HepG2 (cell line): ENCODE results near the gene HYPK. TPM values are rescaled to one million over a fixed set of nuclear protein-coding genes. Genes with fewer than 3 reads are reported as not detected.

ENCODE experiments used
- ATAC-seq: fragments of 200-7000 bp; cut with Tn5 transposase; 3 replicates; pipeline ENCODE4 v1.9.1; 2020; ENCODE audit warnings: mild to moderate bottlenecking, moderate library complexity
- BruUV-seq: library from RNA; stranded (reverse); fragments of 400-500 nt; replicated peaks from 2 replicates; lab custom pipeline; 2021; lab: Mats Ljungman, UMichigan
- CTCF ChIA-PET: fragments of 300-600 bp; formaldehyde crosslinking; extraction: SDS; loops from one replicate; lab custom pipeline; 2021; ENCODE audit warnings: low total read pairs, inconsistent platforms, low intra/inter-chr PET ratio; lab: Yijun Ruan, JAX
- POLR2A ChIA-PET: fragments of 350-600 bp; sonication (Branson Sonifier 250); formaldehyde crosslinking; loops from one replicate; lab custom pipeline; 2020; ENCODE audit warnings: antibody characterized with exemption, inconsistent platforms; lab: Yijun Ruan, JAX
- DNase-seq: peaks from one replicate; pipeline ENCODE4 v3.0.0-alpha.2; 2015; ENCODE audit warnings: low spot score
- FAIRE-seq: peaks from 3 replicates; lab custom pipeline; 2011; peaks lifted over from hg19 to GRCh38; lab: Jason Lieb, UNC
- H2AFZ ChIP-seq: one replicate; pipeline ENCODE4 v1.6.1; 2011; ENCODE audit warnings: low read length, inconsistent platforms
- H3K27ac ChIP-seq: fragments of 300-600 bp; 3 replicates; pipeline ENCODE4 v1.8.0; 2011; ENCODE audit warnings: mixed run types, mild to moderate bottlenecking, mixed read lengths, low read length, inconsistent platforms; ENCODE audit not compliant: insufficient read depth; ENCODE audit errors: extremely low read length
- H3K27me3 ChIP-seq, 2 experiments: fragments of 200-600 bp in 1 of 2; 2 replicates in 1 of 2; 3 replicates in 1 of 2; pipeline versions ENCODE4 v1.6.0 to v1.8.0; 2011; ENCODE audit warnings: low read length in 2 of 2, mild to moderate bottlenecking in 2 of 2, moderate library complexity in 2 of 2, inconsistent platforms in 1 of 2; ENCODE audit not compliant: insufficient read depth in 2 of 2, control insufficient read depth in 1 of 2
- H3K36me3 ChIP-seq, 2 experiments: fragments of 200-600 bp in 1 of 2; replicated peaks in 1 of 2; 2 replicates in 1 of 2; 3 replicates in 1 of 2; pipeline versions ENCODE4 v1.5.1 to v1.8.0; 2011; ENCODE audit warnings: low read length in 2 of 2, inconsistent platforms in 1 of 2; ENCODE audit not compliant: insufficient read depth in 2 of 2, control insufficient read depth in 1 of 2
- H3K4me1 ChIP-seq: 2 replicates; pipeline ENCODE4 v1.5.1; 2012; ENCODE audit warnings: low read length, inconsistent platforms; ENCODE audit not compliant: insufficient read depth
- H3K4me2 ChIP-seq: 2 replicates; pipeline ENCODE4 v1.6.0; 2011; ENCODE audit warnings: low read depth, low read length, inconsistent platforms
- H3K4me3 ChIP-seq, 3 experiments: fragments of 200-600 bp in 1 of 3; sonication (generic), shearing (Covaris generic) in 1 of 3; replicated peaks in 1 of 3; 2 replicates each; pipeline ENCODE4 v1.5.1; 2011 to 2016; ENCODE audit warnings: low read length in 3 of 3, inconsistent platforms in 2 of 3, low read depth in 2 of 3, mild to moderate bottlenecking in 2 of 3, control low read depth in 1 of 3, mixed read lengths in 1 of 3; ENCODE audit not compliant: insufficient read depth in 1 of 3
- H3K79me2 ChIP-seq: one replicate; pipeline ENCODE4 v1.6.1; 2011; ENCODE audit warnings: low read length, inconsistent platforms; ENCODE audit not compliant: insufficient read depth
- H3K9ac ChIP-seq: 2 replicates; pipeline ENCODE4 v1.6.0; 2011; ENCODE audit warnings: mild to moderate bottlenecking, low read depth, low read length, inconsistent platforms; ENCODE audit not compliant: insufficient read depth
- H3K9me3 ChIP-seq: 2 replicates; pipeline ENCODE4 v1.5.1; 2012; ENCODE audit warnings: mild to moderate bottlenecking, low read length
- H4K20me1 ChIP-seq: 2 replicates; pipeline ENCODE4 v1.6.0; 2011; ENCODE audit warnings: inconsistent platforms, mild to moderate bottlenecking, low read length, moderate library complexity; ENCODE audit not compliant: insufficient read depth
- ATF7 ChIP-seq, 2 experiments: fragments of 450-650 bp in 1 of 2; sonication (generic) in 1 of 2; formaldehyde crosslinking in 1 of 2; IDR thresholded peaks; 2 replicates each; pipeline versions ENCODE4 v1.4.0 to v1.6.1; 2016 to 2020; ENCODE audit warnings: antibody characterized with exemption in 1 of 2, mild to moderate bottlenecking in 1 of 2, missing genetic modification reagents in 1 of 2
- BORCS8-MEF2B ChIP-seq: sonication (generic); formaldehyde crosslinking; IDR thresholded peaks from 2 replicates; pipeline ENCODE4 v1.8.0; 2022; ENCODE audit warnings: mild to moderate bottlenecking, missing genetic modification reagents
- ELF4 ChIP-seq: sonication (generic); formaldehyde crosslinking; IDR thresholded peaks from 2 replicates; pipeline ENCODE4 v1.5.0; 2020; ENCODE audit warnings: missing genetic modification reagents, mild to moderate bottlenecking, moderate library complexity, borderline replicate concordance
- ELK4 ChIP-seq: sonication (generic); formaldehyde crosslinking; IDR thresholded peaks from 2 replicates; pipeline ENCODE4 v1.9.0; 2021; ENCODE audit warnings: missing genetic modification reagents, borderline replicate concordance
- FOXA1 ChIP-seq, 2 experiments: fragments of 450-650 bp in 1 of 2; sonication (generic) in 1 of 2; formaldehyde crosslinking in 1 of 2; IDR thresholded peaks; 2 replicates each; pipeline versions ENCODE4 v1.4.0 to v1.6.1; 2016 to 2020; ENCODE audit warnings: missing genetic modification reagents in 1 of 2
- MBNL3 ChIP-seq: fragments of 250-450 bp; sonication (Bioruptor Pico); conservative IDR thresholded peaks from 2 replicates; pipeline ENCODE4 v1.8.0; 2022; ENCODE audit warnings: mild to moderate bottlenecking, inconsistent platforms
- MED1 ChIP-seq: sonication (generic); formaldehyde crosslinking; IDR thresholded peaks from 2 replicates; pipeline ENCODE4 v1.4.0; 2020; ENCODE audit warnings: missing genetic modification reagents
- SP1 ChIP-seq, 2 experiments: fragments of 450-650 bp in 1 of 2; sonication (generic) in 1 of 2; formaldehyde crosslinking in 1 of 2; IDR thresholded peaks; 2 replicates each; pipeline versions ENCODE4 v1.4.0 to v1.6.1; 2016 to 2020; ENCODE audit warnings: missing genetic modification reagents in 1 of 2
- ZFP36 ChIP-seq: fragments of 150-350 bp; IDR thresholded peaks from 2 replicates; pipeline ENCODE4 v1.6.1; 2018; ENCODE audit warnings: borderline replicate concordance, low read length, low read depth; ENCODE audit not compliant: partially characterized antibody
- ZIK1 ChIP-seq: sonication (generic); formaldehyde crosslinking; IDR thresholded peaks from 2 replicates; pipeline ENCODE4 v1.5.0; 2020; ENCODE audit warnings: mild to moderate bottlenecking, low read depth, missing genetic modification reagents, borderline replicate concordance
- ZNF207 ChIP-seq: fragments of 450-650 bp; IDR thresholded peaks from 2 replicates; pipeline ENCODE4 v1.6.1; 2016; ENCODE audit warnings: antibody characterized with exemption, borderline replicate concordance
- ZNF260 ChIP-seq: sonication (generic); formaldehyde crosslinking; IDR thresholded peaks from 2 replicates; pipeline ENCODE4 v1.4.0; 2020; ENCODE audit warnings: missing genetic modification reagents, low read depth, mild to moderate bottlenecking, borderline replicate concordance
- ZNF275 ChIP-seq: sonication (generic); formaldehyde crosslinking; IDR thresholded peaks from 2 replicates; pipeline ENCODE4 v1.8.0; 2022; ENCODE audit warnings: missing genetic modification reagents, mild to moderate bottlenecking, inconsistent platforms, borderline replicate concordance
- WGBS: methylation state at CpG from one replicate; pipeline ENCODE4 v1.1.6; 2017; ENCODE audit warnings: low lambda C conversion rate; 5-methylcytosine and 5-hydroxymethylcytosine counted together
- in situ Hi-C: cut with HindIII; loops from 2 replicates; pipeline ENCODE4 v1.10.0; 2017; ENCODE audit warnings: low pct_unique_long_range_greater_than_20kb; ENCODE audit not compliant: extremely low pct_ligation_motif_present
- intact Hi-C: fragments of 100-400 bp; cut with micrococcal nuclease; formaldehyde crosslinking; loops from one replicate; pipeline ENCODE4 v1.10.0; 2022; ENCODE audit not compliant: unreplicated experiment
- polyA plus RNA-seq, 8 experiments: library from polyadenylated mRNA; depleted of rRNA in 3 of 8; stranded (reverse) in 7 of 8; unstranded in 1 of 8; fragments of >200 nt; fragmentation: Illumina TruSeq in 4 of 8; extraction: Trizol in 4 of 8; gene quantifications; 2 replicates each; pipeline versions ENCODE4 v1.2.1 to v1.2.3, GENCODE V29; 2011 to 2016; ENCODE audit warnings: low read depth in 4 of 8, missing spikeins in 1 of 8, mixed read lengths in 1 of 8; ENCODE audit not compliant: insufficient read depth in 1 of 8
- total RNA-seq, 5 experiments: library from RNA; depleted of rRNA; stranded (reverse); fragments of >200 nt; fragmentation: Illumina TruSeq; extraction: Trizol; gene quantifications; 2 replicates each; pipeline ENCODE4 v1.2.3, GENCODE V29; 2016; ENCODE audit warnings: low read depth in 1 of 5

Gene HYPK
- total and polyA plus RNA-seq, 2 of the 13 experiments (the other 11 are each of a cell fraction or from before 2014, with no cell fraction given): 13.5 to 16.5 TPM

DNA sequence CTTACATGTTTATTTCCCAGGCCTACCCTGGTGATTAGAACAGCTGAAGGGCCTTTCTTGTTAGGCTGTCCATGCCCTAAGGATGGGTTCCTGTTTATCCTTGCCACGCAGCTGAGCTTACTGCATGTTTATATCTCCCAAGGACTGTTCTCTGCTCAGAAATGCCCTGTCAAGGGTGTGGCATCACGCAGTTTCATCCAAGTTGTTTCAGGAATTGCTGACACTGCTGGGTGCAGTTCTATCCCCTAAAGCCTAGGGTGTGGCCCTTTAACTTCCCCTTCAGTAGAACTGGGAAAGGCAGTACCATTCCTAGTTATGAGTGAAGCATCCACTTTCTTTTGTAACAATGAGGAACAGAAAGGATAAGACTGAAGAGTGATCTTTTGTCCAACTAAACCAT lies 28.6 kb upstream of the HYPK start:
- no peak overlapping the region for H3K27ac ChIP-seq
- no peaks in the 10 kb centered on the region for H3K79me2 ChIP-seq
- no peak overlapping the region for H3K4me3 ChIP-seq
- ChIA-PET CTCF (no interaction called here), POLR2A (no interaction called here)
- TF ChIP-seq ZNF260 (no peak), ZIK1 (CRISPR knock-in tag) (no peak), SP1 (IDR thresholded peaks at IDR 0.05) (no peak), SP1 (CRISPR knock-in tag; IDR thresholded peaks at IDR 0.05) (no peak), ELK4 (no peak), ELF4 (CRISPR knock-in tag) (no peak)
- H3K36me3 ChIP-seq: peaks cover 8 to 58% of the 10 kb centered on the region in 2 experiments
- peaks cover 15% of the 10 kb centered on the region for H3K4me1 ChIP-seq
- BruUV-seq: no TSS peak
- in situ Hi-C loops: loop anchor here (10.0 to 25.0 kb wide), 2 partner anchors 257 to 335 kb away; partner anchors contain the start of gene MAP1A
- DNase-seq (no peak), ATAC-seq (no peak), FAIRE-seq (no peak)
- no peaks in the 10 kb centered on the region for H4K20me1 ChIP-seq
- H3K9me3 ChIP-seq: no peaks in the 10 kb centered on the region
- intact Hi-C loops: no loop called here
- no peak overlapping the region for H3K4me2 ChIP-seq
- no peak overlapping the region for H2AFZ ChIP-seq
- no peaks in the 10 kb centered on the region for H3K27me3 ChIP-seq
- WGBS: 97% methylated on average over 2 of the region's 2 CpGs
- no peak overlapping the region for H3K9ac ChIP-seq

DNA sequence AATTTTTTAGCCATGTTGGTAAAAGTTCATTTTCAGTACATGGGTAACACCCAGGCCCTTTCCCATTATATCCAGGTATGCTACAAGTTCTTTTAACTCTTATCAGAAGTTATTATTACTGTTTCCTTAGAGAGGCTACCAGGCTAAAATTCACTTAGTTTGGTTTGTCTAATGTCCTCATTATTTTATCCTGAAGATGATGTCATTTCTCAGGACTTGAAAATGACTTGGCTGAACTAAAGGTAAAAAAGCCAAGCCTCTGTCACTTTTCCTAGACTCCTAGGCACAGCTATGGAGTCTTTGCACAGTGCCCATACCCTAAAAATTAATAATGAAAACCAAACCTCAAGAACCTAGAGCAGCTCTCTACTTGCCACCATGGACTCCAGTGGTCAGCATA lies 27.8 kb upstream of the HYPK start:
- H3K79me2 ChIP-seq: no peaks in the 10 kb centered on the region
- POLR2A ChIA-PET: no interaction called here
- H3K36me3 ChIP-seq: peaks cover 8 to 55% of the 10 kb centered on the region in 2 experiments
- no peak for TF ChIP-seq ZNF207
- no peak for TF ChIP-seq ZFP36
- TF ChIP-seq MBNL3: no peak
- no peak for TF ChIP-seq BORCS8-MEF2B (CRISPR knock-in tag)
- peak; percentile 58 for TF ChIP-seq ATF7 (IDR thresholded peaks at IDR 0.05)
- TF ChIP-seq ATF7 (CRISPR knock-in tag; IDR thresholded peaks at IDR 0.05): no peak
- no peak for TF ChIP-seq FOXA1 (IDR thresholded peaks at IDR 0.05)
- no peak for TF ChIP-seq FOXA1 (CRISPR knock-in tag; IDR thresholded peaks at IDR 0.05)
- no peak for TF ChIP-seq MED1 (CRISPR knock-in tag)
- no peak for TF ChIP-seq ZNF275
- TF ChIP-seq, all 625 proteins: peak for 1
- in situ Hi-C loops: loop anchor here (10.0 to 25.0 kb wide), 2 partner anchors 258 to 335 kb away; partner anchors contain the start of gene MAP1A
- no peaks in the 10 kb centered on the region for H3K27me3 ChIP-seq
- no TSS peak for BruUV-seq
- FAIRE-seq (no peak), ATAC-seq (no peak), DNase-seq (no peak)
- intact Hi-C loops: no loop called here
- H3K27ac ChIP-seq: no peak overlapping the region
- H3K4me3 ChIP-seq: no peak overlapping the region
- H3K4me2 ChIP-seq: no peak overlapping the region
- CTCF ChIA-PET: no interaction called here
- no peaks in the 10 kb centered on the region for H4K20me1 ChIP-seq
- H3K4me1 ChIP-seq: peaks cover 15% of the 10 kb centered on the region
- no peak overlapping the region for H3K9ac ChIP-seq
- H3K9me3 ChIP-seq: no peaks in the 10 kb centered on the region
- H2AFZ ChIP-seq: no peak overlapping the region
